Urothelium cell line (cell line): Measurements from ENCODE around the gene FBF1.
"Not testable (repeated sequence)": the region's sequence is repeated elsewhere in the genome, so short reads cannot be mapped to it uniquely, and the experiment has no call there.

Experiments
- DNase-seq: peaks from one replicate; pipeline ENCODE4 v3.0.0; 2011; ENCODE audit warnings: low spot score, mixed read lengths
- FAIRE-seq: peaks from 2 replicates; lab custom pipeline; 2011; peaks lifted over from hg19 to GRCh38; lab: Jason Lieb, UNC

Gene FBF1

GRCh38 chr17:75940727-75941441, at the start of gene FBF1:
Gene FBF1, minus strand, starts transcription at chr17:75941042. Its CDS starts 2,893 bp downstream, at chr17:75938149.
- FAIRE-seq (peak; percentile 98), DNase-seq (peak; percentile 100)

GRCh38 chr17:75987041-75987440, 46.2 kb upstream of the FBF1 start:
- FAIRE-seq (no peak), DNase-seq (no peak)

GRCh38 chr17:75985986-75986385, 45.1 kb upstream of the FBF1 start:
- FAIRE-seq (no peak), DNase-seq (no peak)

GRCh38 chr17:75983501-75984181, 42.8 kb upstream of the FBF1 start:
- DNase-seq (no peak), FAIRE-seq (no peak)

GRCh38 chr17:75981019-75981615, 40.3 kb upstream of the FBF1 start:
- FAIRE-seq = no peak

GRCh38 chr17:75980188-75981018, 39.6 kb upstream of the FBF1 start:
- FAIRE-seq = no peak
- no peak for DNase-seq

More at GRCh38 chr17:75981019-75981615, 40.3 kb upstream of the FBF1 start:
- no peak for DNase-seq

- no peak for DNase-seq
- FAIRE-seq = no peak
Observed at GRCh38 chr17:75979705-75980187, 38.9 kb upstream of the FBF1 start.

GRCh38 chr17:75978938-75979704, 38.3 kb upstream of the FBF1 start, which contains the start of the genes ACOX1 and TEN1:
Gene ACOX1, minus strand, starts transcription at chr17:75979166. Its CDS starts 93 bp downstream, at chr17:75979073.
Gene TEN1, plus strand, starts transcription at chr17:75979240. Its CDS starts 6,953 bp downstream, at chr17:75986193.
- FAIRE-seq (peak; percentile 50), DNase-seq (peak; percentile 99)

- no peak for FAIRE-seq
- no peak for DNase-seq
Observed at GRCh38 chr17:75976175-75976848, 35.5 kb upstream of the FBF1 start.

GRCh38 chr17:75975757-75976174, 34.9 kb upstream of the FBF1 start:
- FAIRE-seq (no peak), DNase-seq (no peak)

GRCh38 chr17:75975187-75975586, 34.3 kb upstream of the FBF1 start:
- DNase-seq, FAIRE-seq: not testable (repeated sequence)

- FAIRE-seq (no peak), DNase-seq (no peak)
Observed at GRCh38 chr17:75970626-75971025, 29.8 kb upstream of the FBF1 start.

GRCh38 chr17:75970011-75970523, 29.2 kb upstream of the FBF1 start:
- FAIRE-seq = no peak
- no peak for DNase-seq

- not testable (repeated sequence) for FAIRE-seq, DNase-seq
Observed at GRCh38 chr17:75969044-75969443, 28.2 kb upstream of the FBF1 start.

- FAIRE-seq = no peak
- no peak for DNase-seq
Observed at GRCh38 chr17:75965468-75965867, 24.6 kb upstream of the FBF1 start.

GRCh38 chr17:75959839-75960511, 19.1 kb upstream of the FBF1 start:
- DNase-seq (no peak), FAIRE-seq (peak; percentile 59)

- FAIRE-seq (no peak), DNase-seq (no peak)
Observed at GRCh38 chr17:75959051-75959838, 18.4 kb upstream of the FBF1 start.
